Activated naive CD8-positive, alpha-beta T cell (primary cell): ENCODE measurements around the gene TADA3.
"Not testable (repeated sequence)": the region's sequence is repeated elsewhere in the genome, so short reads cannot be mapped to it uniquely, and the experiment has no call there.

ENCODE experiments used
- H3K27ac Mint-ChIP-seq: one replicate; pipeline ENCODE4 v1.8.0; 2021; ENCODE audit warnings: mixed read lengths
- H3K27me3 Mint-ChIP-seq: one replicate; pipeline ENCODE4 v1.8.0; 2021; ENCODE audit warnings: mixed read lengths
- H3K36me3 Mint-ChIP-seq: one replicate; pipeline ENCODE4 v1.8.0; 2021; ENCODE audit warnings: mixed read lengths
- H3K4me1 Mint-ChIP-seq: one replicate; pipeline ENCODE4 v1.8.0; 2021; ENCODE audit warnings: low read depth, mixed read lengths
- H3K4me3 Mint-ChIP-seq: one replicate; pipeline ENCODE4 v1.8.0; 2021; ENCODE audit warnings: mild to moderate bottlenecking, mixed read lengths
- H3K9me3 Mint-ChIP-seq: one replicate; pipeline ENCODE4 v1.8.0; 2021; ENCODE audit warnings: low read depth, mixed read lengths

TADA3 gene

DNA sequence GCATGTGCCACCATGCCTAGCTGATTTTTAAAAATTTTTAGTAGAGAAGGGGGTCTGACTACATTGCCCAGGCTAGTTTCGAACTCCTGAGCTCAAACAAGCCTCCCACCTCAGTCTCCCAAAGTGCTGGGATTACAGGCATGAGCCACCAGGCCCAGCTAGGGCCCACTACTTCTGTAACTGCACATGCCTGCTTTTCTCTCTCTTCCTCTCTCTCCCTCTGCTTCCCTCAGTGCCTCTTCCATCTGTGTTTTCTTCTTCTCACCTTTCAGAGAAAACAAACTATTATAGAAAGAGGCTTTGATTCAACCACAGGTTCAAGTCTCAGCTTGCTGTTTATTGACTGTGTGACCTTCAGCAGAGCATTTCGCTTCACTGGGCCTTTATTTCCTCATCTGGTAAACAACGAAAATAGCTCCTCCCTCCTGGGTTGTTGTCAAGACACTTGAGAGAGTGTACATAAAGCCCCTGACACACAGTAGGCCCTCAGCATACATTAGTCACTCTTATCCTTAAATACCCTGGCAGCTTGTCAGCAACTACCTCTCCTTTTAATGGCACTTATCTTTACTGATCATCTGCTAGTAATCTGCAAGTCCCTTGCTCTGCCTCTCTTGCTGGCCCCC, 10.2 kb downstream of the TADA3 start:
- peaks cover 69% of the 10 kb centered on the region for H3K4me1 Mint-ChIP-seq
- H3K27ac Mint-ChIP-seq, result peak overlapping the region; percentile 1
- no peaks in the 10 kb centered on the region for H3K9me3 Mint-ChIP-seq
- H3K27me3 Mint-ChIP-seq, result no peaks in the 10 kb centered on the region
- peaks cover 18% of the 10 kb centered on the region for H3K36me3 Mint-ChIP-seq
- no peak overlapping the region for H3K4me3 Mint-ChIP-seq

DNA sequence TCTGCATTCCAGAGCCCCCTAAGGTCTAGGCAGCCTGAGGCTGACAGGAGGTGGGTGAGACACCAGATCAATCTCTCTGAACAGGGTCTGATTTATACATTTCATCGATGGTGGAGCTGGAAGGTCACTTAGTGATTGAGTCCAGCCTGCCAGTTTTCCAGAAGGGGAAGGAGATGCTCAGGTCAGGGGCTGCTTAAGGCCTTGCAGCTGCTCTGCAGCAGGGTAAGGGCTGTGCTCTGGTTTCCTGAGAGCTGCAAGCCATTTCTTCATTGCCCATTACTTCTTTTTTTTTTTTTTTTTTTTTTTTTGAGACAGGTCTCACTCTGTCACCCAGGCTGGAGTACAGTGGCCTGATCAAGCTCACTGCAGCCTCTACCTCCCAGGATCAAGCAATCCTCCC, 10.7 kb downstream of the TADA3 start:
- Mint-ChIP-seq H3K27ac (peak overlapping the region; percentile 70), H3K4me1 (peaks cover 69% of the 10 kb centered on the region), H3K27me3 (no peaks in the 10 kb centered on the region), H3K36me3 (peaks cover 14% of the 10 kb centered on the region), H3K4me3 (no peak overlapping the region), H3K9me3 (no peaks in the 10 kb centered on the region)

DNA sequence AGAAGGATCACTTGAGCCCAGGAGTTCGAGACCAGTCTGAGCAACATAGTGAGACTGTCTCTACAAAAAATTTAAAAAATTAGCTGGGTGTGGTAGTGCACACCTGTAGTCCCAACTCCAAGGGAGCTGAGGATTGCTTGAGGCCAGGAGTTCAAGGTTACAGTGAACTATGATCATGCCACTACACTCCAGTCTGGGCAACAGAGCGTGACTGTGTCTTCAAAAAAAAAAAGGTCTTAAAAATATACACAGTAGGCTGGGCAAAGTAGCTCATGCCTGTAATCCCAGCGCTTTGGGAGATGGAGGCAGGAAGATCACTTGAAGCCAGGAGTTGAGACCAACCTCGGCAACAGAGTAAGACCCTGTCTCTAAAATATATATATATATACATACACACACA, 11.4 kb downstream of the TADA3 start:
- H3K36me3 Mint-ChIP-seq, result peaks cover 14% of the 10 kb centered on the region
- no peaks in the 10 kb centered on the region for H3K9me3 Mint-ChIP-seq
- H3K27me3 Mint-ChIP-seq, result no peaks in the 10 kb centered on the region
- H3K27ac Mint-ChIP-seq, result peak overlapping the region; percentile 96
- no peak overlapping the region for H3K4me3 Mint-ChIP-seq
- peaks cover 68% of the 10 kb centered on the region for H3K4me1 Mint-ChIP-seq

DNA sequence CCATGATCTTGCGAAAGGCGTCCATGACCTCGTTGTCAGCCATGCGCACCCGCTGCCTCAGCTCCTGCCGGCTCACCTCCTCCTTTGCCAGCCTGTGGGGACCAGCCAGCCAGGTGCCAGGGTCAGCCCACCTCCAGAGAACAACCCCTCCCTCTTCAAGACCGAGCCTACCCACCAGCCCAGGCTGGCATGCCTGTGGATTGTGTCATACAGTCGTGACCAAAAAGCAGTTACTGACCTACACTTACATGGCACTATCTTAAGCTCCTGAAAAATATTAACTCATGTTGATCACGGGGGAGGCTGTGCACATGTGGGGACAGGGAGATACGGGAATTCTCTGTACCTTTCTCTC, 11.8 kb downstream of the TADA3 start:
- H3K4me3 Mint-ChIP-seq, result peak overlapping the region; percentile 44
- peaks cover 12% of the 10 kb centered on the region for H3K36me3 Mint-ChIP-seq
- peaks cover 65% of the 10 kb centered on the region for H3K4me1 Mint-ChIP-seq
- no peaks in the 10 kb centered on the region for H3K27me3 Mint-ChIP-seq
- H3K27ac Mint-ChIP-seq, result peak overlapping the region; percentile 96
- H3K9me3 Mint-ChIP-seq, result no peaks in the 10 kb centered on the region

DNA sequence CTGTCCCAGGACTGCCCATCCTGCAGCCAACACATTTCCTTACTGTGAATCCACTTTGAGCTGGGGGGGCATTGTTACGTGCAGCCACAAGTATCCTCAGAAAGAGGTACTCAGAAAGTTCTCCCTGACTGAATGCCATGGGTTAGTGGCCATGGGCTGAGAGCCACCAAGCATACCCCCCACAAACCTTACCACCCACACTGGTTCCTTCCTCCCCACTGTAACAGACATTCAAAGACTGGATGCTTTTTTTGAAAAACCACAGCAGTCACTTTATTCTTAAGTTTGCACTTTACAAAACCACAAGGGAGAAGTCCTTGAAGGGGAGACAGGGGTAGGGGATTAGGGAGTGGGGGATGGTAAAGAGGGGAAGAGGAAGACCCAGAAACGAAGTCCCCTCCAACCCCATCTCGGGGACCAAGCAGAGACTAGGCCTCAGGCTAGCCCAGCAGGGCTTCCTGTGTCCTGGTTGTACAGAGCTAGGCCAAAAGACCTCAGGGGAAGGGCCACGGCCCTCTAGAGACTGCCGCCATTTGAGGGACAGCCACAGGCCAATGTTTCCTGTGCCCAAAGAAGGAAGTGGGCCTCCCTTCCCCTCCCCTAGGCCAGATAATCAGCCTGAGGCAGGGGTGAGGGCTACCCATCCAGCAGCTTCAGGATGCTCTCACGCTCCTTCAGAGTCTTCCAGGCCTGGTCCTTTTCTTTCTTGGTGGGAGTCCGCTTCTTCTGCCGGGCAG, 12.4 kb downstream of the TADA3 start:
- Mint-ChIP-seq H3K4me1 (peaks cover 68% of the 10 kb centered on the region), H3K36me3 (peaks cover 10% of the 10 kb centered on the region), H3K4me3 (peak overlapping the region; percentile 59), H3K9me3 (no peaks in the 10 kb centered on the region), H3K27ac (peak overlapping the region; percentile 96), H3K27me3 (no peaks in the 10 kb centered on the region)

DNA sequence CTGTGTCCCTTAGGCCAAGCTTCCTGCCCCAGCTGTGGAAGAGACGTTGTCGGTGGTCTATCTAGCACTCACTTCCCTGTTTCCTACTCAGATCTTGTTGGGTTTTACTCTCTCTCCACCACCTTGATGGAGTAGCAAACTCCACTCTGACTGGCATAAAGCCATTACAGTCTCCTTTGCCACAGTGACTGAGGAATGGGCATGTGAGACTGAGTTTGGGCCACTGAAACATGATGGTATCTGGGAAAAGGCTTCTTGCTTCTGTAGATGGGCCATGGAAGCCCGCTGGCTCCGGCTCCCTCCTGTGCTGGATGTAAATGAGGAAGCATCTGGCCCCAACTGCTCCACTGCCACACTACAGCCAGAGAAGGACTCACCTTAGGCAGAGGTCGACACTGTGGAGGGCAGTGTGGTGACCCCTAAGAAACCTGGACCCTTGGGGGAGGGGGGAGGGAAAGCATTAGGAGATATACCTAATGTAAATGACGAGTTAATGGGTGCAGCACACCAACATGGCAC, 13.1 kb downstream of the TADA3 start:
- no peaks in the 10 kb centered on the region for H3K9me3 Mint-ChIP-seq
- H3K27ac Mint-ChIP-seq, result peak overlapping the region; percentile 96
- no peaks in the 10 kb centered on the region for H3K27me3 Mint-ChIP-seq
- H3K4me3 Mint-ChIP-seq, result peak overlapping the region; percentile 84
- H3K36me3 Mint-ChIP-seq, result peaks cover 10% of the 10 kb centered on the region
- H3K4me1 Mint-ChIP-seq, result peaks cover 68% of the 10 kb centered on the region

DNA sequence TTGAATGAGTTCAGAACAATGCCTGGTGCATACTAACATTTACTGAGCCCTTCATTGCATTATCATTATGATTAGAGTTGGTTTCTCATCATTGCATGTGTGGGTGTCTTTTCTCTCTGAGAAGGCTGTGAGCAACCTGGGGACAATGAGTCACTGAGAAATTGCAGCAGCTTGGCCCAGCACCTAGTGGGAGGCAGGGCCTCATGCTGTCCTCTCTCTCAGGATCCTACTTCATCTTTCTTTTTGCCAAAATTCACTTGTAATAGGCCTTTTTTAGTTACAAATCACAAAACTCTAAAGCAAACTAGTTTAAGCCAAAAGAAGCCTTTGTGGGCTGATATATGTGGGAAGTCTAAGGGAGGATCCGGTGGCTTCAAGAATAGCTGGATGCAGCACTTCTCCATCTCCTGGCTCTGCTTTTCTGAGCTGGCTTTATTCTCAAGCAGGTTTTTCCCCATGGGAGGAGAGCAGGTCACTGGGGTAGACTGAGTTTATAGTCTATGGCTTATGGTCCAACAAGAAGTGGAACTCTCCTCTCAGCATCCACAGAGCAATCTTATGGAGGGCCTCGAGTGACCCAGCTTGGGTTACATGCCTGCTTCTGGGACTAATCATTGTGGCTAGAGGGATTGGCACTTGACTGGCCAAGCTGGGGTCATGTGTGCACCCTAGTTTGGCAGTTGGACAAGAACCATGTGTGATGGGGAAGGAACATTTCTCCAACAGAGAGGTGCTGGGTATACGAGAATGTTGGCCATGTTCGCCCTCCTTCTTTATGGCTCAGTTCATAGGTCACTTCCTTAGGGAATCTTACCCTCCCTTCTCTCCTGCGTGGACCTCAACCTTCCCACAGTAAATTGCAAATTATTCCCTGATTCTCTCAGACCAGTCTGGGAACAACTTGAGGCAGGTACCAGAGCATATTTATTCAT, 13.9 kb downstream of the TADA3 start:
- H3K4me3 Mint-ChIP-seq, result peak overlapping the region; percentile 84
- peak overlapping the region; percentile 96 for H3K27ac Mint-ChIP-seq
- no peaks in the 10 kb centered on the region for H3K27me3 Mint-ChIP-seq
- H3K36me3 Mint-ChIP-seq, result peaks cover 10% of the 10 kb centered on the region
- H3K9me3 Mint-ChIP-seq, result no peaks in the 10 kb centered on the region
- peaks cover 68% of the 10 kb centered on the region for H3K4me1 Mint-ChIP-seq

DNA sequence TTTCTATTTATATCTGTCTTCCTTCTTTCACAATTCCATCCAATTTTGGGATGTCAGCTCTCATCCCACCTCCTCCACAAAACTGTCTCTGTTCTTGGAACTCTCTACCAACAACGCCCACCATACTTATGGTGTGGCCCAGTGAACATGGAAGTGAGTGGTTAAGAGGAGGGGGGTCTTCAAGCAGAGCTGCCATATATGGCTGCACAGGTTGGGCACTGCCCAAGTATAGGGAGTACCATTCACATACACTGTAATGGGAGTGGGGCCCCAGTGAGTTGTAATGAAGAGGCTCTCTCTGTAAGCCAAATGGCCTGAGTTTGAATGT, 14.6 kb downstream of the TADA3 start:
- Mint-ChIP-seq H3K27ac (peak overlapping the region; percentile 96), H3K9me3 (no peaks in the 10 kb centered on the region), H3K4me1 (peaks cover 64% of the 10 kb centered on the region), H3K4me3 (peak overlapping the region; percentile 84), H3K27me3 (no peaks in the 10 kb centered on the region), H3K36me3 (peaks cover 8% of the 10 kb centered on the region)

DNA sequence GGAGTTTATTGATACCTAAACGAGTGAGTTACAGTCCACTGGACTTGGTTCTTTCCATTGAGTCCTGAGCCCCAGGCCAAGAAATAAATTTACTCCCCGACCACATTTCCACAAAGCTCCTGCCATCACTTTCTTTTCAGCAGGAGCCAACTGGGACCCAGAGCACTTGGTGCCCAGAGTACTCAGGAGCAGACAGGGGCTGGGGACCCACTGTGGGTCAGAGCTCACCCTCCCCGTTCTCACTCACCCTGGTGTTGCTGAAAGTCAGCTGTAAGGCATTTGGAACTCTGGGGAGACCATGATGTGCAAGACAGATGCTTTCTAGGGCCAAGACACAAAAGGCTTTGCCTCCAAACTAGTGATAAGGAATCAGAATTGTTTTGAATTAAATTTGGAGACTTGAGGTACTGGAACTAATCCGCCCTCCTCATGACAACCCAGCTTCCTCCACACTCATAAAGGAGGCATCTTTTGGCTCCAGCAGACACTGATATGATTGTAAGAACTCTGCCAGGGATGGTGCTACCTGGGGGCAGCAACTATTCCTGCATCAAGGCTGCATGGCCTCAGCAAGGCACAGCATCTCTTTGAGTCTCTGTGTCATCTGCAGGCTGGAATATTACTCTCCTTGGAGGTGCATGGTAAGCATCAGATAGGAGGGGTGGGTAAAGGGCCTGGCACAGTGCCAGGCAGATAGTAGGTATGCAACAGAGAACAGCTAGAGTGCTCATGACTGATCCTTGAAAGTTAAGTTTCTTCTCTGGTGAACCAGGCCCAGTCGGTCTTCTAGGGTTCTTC, 15.2 kb downstream of the TADA3 start:
- H3K4me3 Mint-ChIP-seq, result peak overlapping the region; percentile 84
- peaks cover 8% of the 10 kb centered on the region for H3K36me3 Mint-ChIP-seq
- H3K27me3 Mint-ChIP-seq, result no peaks in the 10 kb centered on the region
- peak overlapping the region; percentile 96 for H3K27ac Mint-ChIP-seq
- no peaks in the 10 kb centered on the region for H3K9me3 Mint-ChIP-seq
- H3K4me1 Mint-ChIP-seq, result peaks cover 58% of the 10 kb centered on the region

DNA sequence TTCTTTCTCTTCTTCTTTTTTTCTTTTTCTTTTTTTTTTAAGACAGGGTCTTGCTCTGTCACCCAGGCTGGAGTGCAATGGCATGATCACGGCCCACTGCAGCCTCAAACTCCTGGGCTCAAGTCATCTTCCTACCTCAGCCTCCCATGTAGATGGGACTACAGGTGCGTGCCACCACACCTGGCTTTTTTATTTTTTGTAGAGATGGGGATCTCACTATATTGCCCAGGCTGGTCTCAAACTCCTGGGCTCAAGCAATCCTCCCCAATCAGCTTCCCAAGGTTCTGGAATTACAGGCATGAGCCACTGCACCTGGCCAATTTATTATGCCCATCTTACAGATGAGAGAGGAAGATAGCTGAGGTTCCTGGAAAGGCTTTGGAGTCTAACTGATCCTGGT, 21.3 kb downstream of the TADA3 start:
- peak overlapping the region; percentile 27 for H3K4me3 Mint-ChIP-seq
- H3K27me3 Mint-ChIP-seq, H3K36me3 Mint-ChIP-seq, H3K9me3 Mint-ChIP-seq, H3K27ac Mint-ChIP-seq: not testable (repeated sequence)
- peaks cover 21% of the 10 kb centered on the region for H3K4me1 Mint-ChIP-seq

DNA sequence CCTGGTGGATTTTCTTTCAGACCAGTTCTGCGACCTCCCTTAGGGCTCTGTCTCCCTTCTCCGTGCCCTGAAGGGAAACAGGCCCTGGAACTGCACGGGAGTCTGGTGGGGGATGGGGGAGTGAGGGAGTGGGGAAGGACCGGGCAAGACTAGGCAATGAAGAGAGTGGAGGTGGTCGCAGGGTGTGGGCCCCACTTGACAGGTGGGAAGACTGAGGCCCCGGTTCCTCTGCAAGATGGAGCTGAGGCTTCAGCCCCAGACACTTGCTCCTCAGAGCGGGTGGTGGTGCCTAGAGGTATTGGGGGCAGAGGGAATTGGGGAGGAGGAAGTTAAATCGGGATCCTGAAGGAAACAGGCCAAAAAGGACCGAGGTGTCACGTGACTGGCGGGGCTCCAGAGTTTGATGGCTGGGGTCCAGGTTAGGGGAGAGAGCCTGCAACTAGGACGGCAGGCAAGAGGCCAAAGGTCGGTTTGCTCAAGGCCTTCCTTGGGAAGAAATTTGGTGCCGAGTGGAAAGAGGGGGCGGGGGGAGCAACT, 21.9 kb downstream of the TADA3 start:
- H3K9me3 Mint-ChIP-seq, result no peaks in the 10 kb centered on the region
- peaks cover 18% of the 10 kb centered on the region for H3K4me1 Mint-ChIP-seq
- no peaks in the 10 kb centered on the region for H3K36me3 Mint-ChIP-seq
- H3K27me3 Mint-ChIP-seq, result no peaks in the 10 kb centered on the region
- peak overlapping the region; percentile 40 for H3K4me3 Mint-ChIP-seq
- H3K27ac Mint-ChIP-seq, result no peak overlapping the region

DNA sequence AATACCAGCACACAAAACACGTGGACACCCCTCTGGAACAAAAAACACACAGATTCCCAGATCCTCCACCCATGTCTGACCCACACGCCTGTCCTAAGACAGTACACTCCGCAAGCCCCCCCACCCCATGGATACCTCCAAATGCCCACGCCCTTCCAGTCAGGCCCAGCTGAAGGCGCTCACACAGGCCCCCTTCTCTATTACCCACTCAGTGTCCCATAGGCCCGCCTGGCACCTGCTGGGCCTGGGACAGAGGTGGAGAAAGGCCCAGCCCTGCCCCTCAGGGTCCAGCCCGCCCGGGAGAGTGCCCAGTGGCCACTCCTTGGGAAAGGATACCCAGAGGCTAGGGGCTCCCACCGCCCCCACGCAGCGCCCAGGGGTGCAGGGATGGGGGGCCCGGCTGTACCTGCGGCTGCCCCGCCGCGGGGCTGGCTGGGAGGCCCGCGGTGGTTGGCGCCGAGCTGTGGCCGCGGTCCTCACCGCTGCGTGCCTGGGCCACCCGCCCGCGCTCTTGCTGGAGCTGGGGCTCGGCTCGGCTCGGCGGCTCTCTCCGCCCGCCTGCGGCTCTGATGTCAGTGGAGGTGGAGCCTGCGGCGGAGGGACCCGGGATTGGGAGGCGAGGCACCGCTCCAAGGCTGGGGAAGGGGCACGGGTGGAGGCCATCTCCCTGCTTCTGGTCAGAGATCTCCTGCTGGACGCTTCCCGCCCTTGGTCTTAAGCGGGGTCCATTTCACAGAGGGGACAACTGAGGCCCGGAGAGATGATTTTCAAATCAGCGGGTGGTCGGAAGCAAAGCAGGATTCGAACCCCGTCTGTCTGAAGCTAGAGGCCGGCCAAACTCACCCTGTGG, 22.6 kb downstream of the TADA3 start, which contains the start of gene CAMK1:
Gene CAMK1, minus strand, starts transcription at position 522 of the 850 bp plus-strand sequence. CDS start 2,198 bp downstream, outside the sequence.
- Mint-ChIP-seq H3K36me3 (no peaks in the 10 kb centered on the region), H3K27ac (peak within 1 kb of the TSS; percentile 54), H3K9me3 (no peaks in the 10 kb centered on the region), H3K27me3 (no peaks in the 10 kb centered on the region), H3K4me1 (peaks cover 15% of the 10 kb centered on the region), H3K4me3 (peak within 1 kb of the TSS; percentile 72)

DNA sequence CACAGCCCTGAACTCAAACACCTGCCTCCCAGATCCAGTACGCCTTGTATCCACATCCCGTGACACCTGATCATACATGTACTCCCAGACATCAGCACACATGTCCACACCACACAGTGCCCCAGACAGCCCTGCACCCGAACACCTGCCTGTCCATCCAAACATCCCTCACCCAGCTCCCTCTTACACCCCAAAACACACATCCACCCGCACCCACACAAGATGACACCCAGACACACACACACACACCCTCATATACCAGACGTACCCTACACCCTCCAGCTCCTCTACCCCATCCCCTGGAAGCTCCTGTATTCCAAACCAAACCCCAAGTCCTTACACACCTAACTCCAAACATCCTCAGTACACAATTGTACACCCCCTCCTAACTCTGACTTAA, 23.3 kb downstream of the TADA3 start:
- Mint-ChIP-seq H3K4me3 (peak overlapping the region; percentile 72), H3K9me3 (no peaks in the 10 kb centered on the region), H3K27ac (peak overlapping the region; percentile 54), H3K27me3 (no peaks in the 10 kb centered on the region), H3K4me1 (peaks cover 15% of the 10 kb centered on the region), H3K36me3 (no peaks in the 10 kb centered on the region)
